A673 (cell line): ENCODE data around the gene CNOT2. TPM values are rescaled to one million over a fixed set of nuclear protein-coding genes. Genes with fewer than 3 reads are reported as not detected.

Experiments
- BruUV-seq: library from RNA; stranded (reverse); fragments of 400-500 nt; replicated peaks from 2 replicates; lab custom pipeline; 2021; lab: Mats Ljungman, UMichigan
- CTCF ChIA-PET: fragments of 300-600 bp; sonication (Branson Sonifier 250); formaldehyde crosslinking; loops from one replicate; lab custom pipeline; 2022; ENCODE audit warnings: antibody characterized with exemption; lab: Charles Lee
- POLR2A ChIA-PET: fragments of 300-600 bp; sonication (Branson Sonifier 250); formaldehyde crosslinking; loops from one replicate; lab custom pipeline; 2022; ENCODE audit warnings: antibody characterized with exemption; ENCODE audit not compliant: low non-redundant PET; lab: Charles Lee
- DNase-seq: peaks from one replicate; pipeline ENCODE4 v3.0.0-alpha.2; 2015; ENCODE audit warnings: low spot score
- H3K27ac ChIP-seq: fragments of 200-600 bp; sonication (generic); 2 replicates; pipeline ENCODE4 v1.5.1; 2016; ENCODE audit warnings: mixed run types, low read depth, mild to moderate bottlenecking, mixed read lengths, antibody characterized with exemption, low read length; ENCODE audit not compliant: poor library complexity, severe bottlenecking
- H3K27me3 ChIP-seq: fragments of 200-600 bp; sonication (generic); replicated peaks from 2 replicates; pipeline ENCODE4 v1.6.1; 2017; ENCODE audit warnings: mixed run types, low read depth, mild to moderate bottlenecking, mixed read lengths, antibody characterized with exemption, low read length; ENCODE audit not compliant: insufficient read depth, poor library complexity
- H3K36me3 ChIP-seq: fragments of 200-600 bp; sonication (generic); 2 replicates; pipeline ENCODE4 v1.6.1; 2016; ENCODE audit warnings: mixed run types, mild to moderate bottlenecking, mixed read lengths, antibody characterized with exemption, low read length; ENCODE audit not compliant: insufficient read depth, poor library complexity, severe bottlenecking
- H3K4me1 ChIP-seq: fragments of 200-600 bp; sonication (generic); 2 replicates; pipeline ENCODE4 v1.6.1; 2017; ENCODE audit warnings: mixed run types, mild to moderate bottlenecking, mixed read lengths, antibody characterized with exemption, low read length; ENCODE audit not compliant: insufficient read depth, poor library complexity, severe bottlenecking
- H3K4me3 ChIP-seq: fragments of 200-600 bp; sonication (generic); 2 replicates; pipeline ENCODE4 v1.5.1; 2016; ENCODE audit warnings: low read depth, mixed run types, mild to moderate bottlenecking, mixed read lengths, low read length; ENCODE audit not compliant: poor library complexity, severe bottlenecking
- H3K9me3 ChIP-seq: fragments of 200-600 bp; sonication (generic); 2 replicates; pipeline ENCODE4 v1.6.1; 2016; ENCODE audit warnings: mixed run types, low read depth, mild to moderate bottlenecking, mixed read lengths, antibody characterized with exemption, low read length; ENCODE audit not compliant: poor library complexity, severe bottlenecking
- EZH2 ChIP-seq: fragments of 200-600 bp; sonication (generic); IDR thresholded peaks from 2 replicates; pipeline ENCODE4 v1.6.1; 2017; ENCODE audit warnings: borderline replicate concordance, low read depth, mild to moderate bottlenecking, mixed read lengths, antibody characterized with exemption, low read length; ENCODE audit not compliant: poor library complexity, severe bottlenecking
- intact Hi-C: fragments of 100-400 bp; cut with micrococcal nuclease; formaldehyde crosslinking; loops from one replicate; pipeline ENCODE4 v1.10.0; 2022; ENCODE audit not compliant: unreplicated experiment
- total RNA-seq: library from RNA; stranded (reverse); gene quantifications from 2 replicates; pipeline ENCODE4 v1.2.3, GENCODE V29; 2021
- TF ChIP-seq, protein P1 (sequence below): fragments of 300-800, 200-600 bp; sonication (generic); conservative IDR thresholded peaks from 2 replicates; pipeline ENCODE4 v1.5.1; 2017; ENCODE audit warnings: low read depth, mild to moderate bottlenecking, antibody characterized with exemption, low read length, moderate library complexity, mixed read lengths

The CNOT2 gene
- total RNA-seq, 1 experiment from 2014 or later = 89.0 TPM

GRCh38 chr12:70359458-70360197 is 116.4 kb downstream of the CNOT2 start:
- Histone ChIP-seq H3K4me1 (peaks cover 12% of the 10 kb centered on the region), H3K9me3 (no peaks in the 10 kb centered on the region), H3K4me3 (no peak overlapping the region), H3K27ac (no peak overlapping the region), H3K27me3 (peaks cover 10% of the 10 kb centered on the region), H3K36me3 (peaks cover 5% of the 10 kb centered on the region)
- TF ChIP-seq, protein P1, sequence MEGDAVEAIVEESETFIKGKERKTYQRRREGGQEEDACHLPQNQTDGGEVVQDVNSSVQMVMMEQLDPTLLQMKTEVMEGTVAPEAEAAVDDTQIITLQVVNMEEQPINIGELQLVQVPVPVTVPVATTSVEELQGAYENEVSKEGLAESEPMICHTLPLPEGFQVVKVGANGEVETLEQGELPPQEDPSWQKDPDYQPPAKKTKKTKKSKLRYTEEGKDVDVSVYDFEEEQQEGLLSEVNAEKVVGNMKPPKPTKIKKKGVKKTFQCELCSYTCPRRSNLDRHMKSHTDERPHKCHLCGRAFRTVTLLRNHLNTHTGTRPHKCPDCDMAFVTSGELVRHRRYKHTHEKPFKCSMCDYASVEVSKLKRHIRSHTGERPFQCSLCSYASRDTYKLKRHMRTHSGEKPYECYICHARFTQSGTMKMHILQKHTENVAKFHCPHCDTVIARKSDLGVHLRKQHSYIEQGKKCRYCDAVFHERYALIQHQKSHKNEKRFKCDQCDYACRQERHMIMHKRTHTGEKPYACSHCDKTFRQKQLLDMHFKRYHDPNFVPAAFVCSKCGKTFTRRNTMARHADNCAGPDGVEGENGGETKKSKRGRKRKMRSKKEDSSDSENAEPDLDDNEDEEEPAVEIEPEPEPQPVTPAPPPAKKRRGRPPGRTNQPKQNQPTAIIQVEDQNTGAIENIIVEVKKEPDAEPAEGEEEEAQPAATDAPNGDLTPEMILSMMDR = no peak
- TF ChIP-seq EZH2 = no peak
- DNase-seq = peak; percentile 21
- POLR2A ChIA-PET = no interaction called here
- CTCF ChIA-PET = no interaction called here
- intact Hi-C loops = no loop called here
- BruUV-seq = no TSS peak

DNA sequence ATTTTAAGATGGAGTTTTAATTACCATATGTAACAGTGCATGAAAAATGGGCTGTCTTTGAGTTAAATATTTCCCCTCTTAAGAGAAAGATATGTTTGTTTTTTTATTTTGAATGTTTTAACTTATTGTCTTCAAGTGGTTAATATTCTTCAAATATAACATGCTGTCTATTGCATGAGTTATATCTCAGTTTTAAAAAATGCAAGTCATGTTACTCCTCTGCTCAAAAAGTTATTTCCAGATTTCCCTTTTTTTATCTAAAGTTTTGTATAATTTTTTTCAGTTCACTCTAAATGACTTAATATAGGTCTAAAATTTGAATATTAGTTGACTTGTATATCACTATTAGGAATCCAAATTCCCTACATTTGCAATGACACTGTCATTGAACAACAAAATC is 117.0 kb downstream of the CNOT2 start:
- no peak for DNase-seq
- CTCF ChIA-PET = no interaction called here
- BruUV-seq = no TSS peak
- Histone ChIP-seq H3K9me3 (no peaks in the 10 kb centered on the region), H3K36me3 (no peaks in the 10 kb centered on the region), H3K27me3 (peaks cover 16% of the 10 kb centered on the region), H3K4me3 (no peak overlapping the region), H3K27ac (no peak overlapping the region), H3K4me1 (peaks cover 12% of the 10 kb centered on the region)
- intact Hi-C loops = no loop called here
- POLR2A ChIA-PET = no interaction called here
- TF ChIP-seq, protein P1 = no peak
- TF ChIP-seq EZH2 = no peak

GRCh38 chr12:70364695-70365397 is 121.6 kb downstream of the CNOT2 start:
- TF ChIP-seq, protein P1 = no peak
- TF ChIP-seq EZH2 = no peak
- CTCF ChIA-PET = no interaction called here
- Histone ChIP-seq H3K4me3 (peak overlapping the region; percentile 68), H3K9me3 (no peaks in the 10 kb centered on the region), H3K27me3 (peaks cover 19% of the 10 kb centered on the region), H3K27ac (no peak overlapping the region), H3K4me1 (peaks cover 9% of the 10 kb centered on the region), H3K36me3 (no peaks in the 10 kb centered on the region)
- intact Hi-C loops = loop anchor here (5.0 kb wide), 2 partner anchors 123 to 468 kb away; partner anchors contain the start of gene CNOT2
- POLR2A ChIA-PET = no interaction called here
- BruUV-seq = no TSS peak
- DNase-seq = no peak
